GM06990 (cell line): ENCODE data around the gene TLR7.

Experiments used
- DNase-seq: peaks from one replicate; pipeline ENCODE4 v3.0.0-alpha.2; 2011; ENCODE audit not compliant: insufficient read length; ENCODE audit errors: extremely low read depth
- H3K27me3 ChIP-seq: replicated peaks from 2 replicates; pipeline ENCODE4 v1.6.0; 2011; ENCODE audit warnings: low read length; ENCODE audit not compliant: control insufficient read depth, insufficient read depth
- H3K36me3 ChIP-seq: 2 replicates; pipeline ENCODE4 v1.5.1; 2011; ENCODE audit warnings: low read length; ENCODE audit not compliant: control insufficient read depth, insufficient read depth
- H3K4me3 ChIP-seq: replicated peaks from 2 replicates; pipeline ENCODE4 v1.5.1; 2011; ENCODE audit warnings: low read depth, mild to moderate bottlenecking, control low read depth, low read length
- CTCF ChIP-seq: IDR thresholded peaks from 2 replicates; pipeline ENCODE4 v1.5.1; 2011; ENCODE audit warnings: low read length, control low read depth, mild to moderate bottlenecking, inconsistent platforms; ENCODE audit not compliant: insufficient read depth, poor library complexity, severe bottlenecking

TLR7 gene

GRCh38 chrX:12878536-12878935 lies 11.7 kb downstream of the TLR7 start:
- no peaks in the 10 kb centered on the region for H3K36me3 ChIP-seq
- TF ChIP-seq CTCF, result no peak
- H3K27me3 ChIP-seq, result no peaks in the 10 kb centered on the region
- DNase-seq, result no peak
- no peak overlapping the region for H3K4me3 ChIP-seq

- Histone ChIP-seq H3K36me3 (peaks cover 2% of the 10 kb centered on the region), H3K4me3 (no peak overlapping the region), H3K27me3 (no peaks in the 10 kb centered on the region; the same call in 1 of the 2 replicates)
- no peak for DNase-seq
- no peak for TF ChIP-seq CTCF
These were observed 15.0 kb downstream of the TLR7 start for GRCh38 chrX:12881914-12882313.

GRCh38 chrX:12885508-12885907 lies 18.6 kb downstream of the TLR7 start:
- Histone ChIP-seq H3K27me3 (no peaks in the 10 kb centered on the region; the same call in 1 of the 2 replicates), H3K36me3 (peaks cover 2% of the 10 kb centered on the region), H3K4me3 (no peak overlapping the region)
- DNase-seq, result no peak
- no peak for TF ChIP-seq CTCF

- no peak for DNase-seq
- peaks cover 2% of the 10 kb centered on the region for H3K36me3 ChIP-seq
- no peak overlapping the region for H3K4me3 ChIP-seq
- no peak for TF ChIP-seq CTCF
- H3K27me3 ChIP-seq, result no peaks in the 10 kb centered on the region; the same call in 1 of the 2 replicates
These were observed 19.7 kb downstream of the TLR7 start for GRCh38 chrX:12886545-12886944.

GRCh38 chrX:12887141-12887540 lies 20.3 kb downstream of the TLR7 start:
- TF ChIP-seq CTCF, result no peak
- no peak overlapping the region for H3K4me3 ChIP-seq
- H3K36me3 ChIP-seq, result peaks cover 2% of the 10 kb centered on the region
- H3K27me3 ChIP-seq, result no peaks in the 10 kb centered on the region; the same call in 1 of the 2 replicates
- no peak for DNase-seq

- H3K4me3 ChIP-seq, result no peak overlapping the region
- DNase-seq, result no peak
- TF ChIP-seq CTCF, result no peak
- no peaks in the 10 kb centered on the region; the same call in 1 of the 2 replicates for H3K27me3 ChIP-seq
- H3K36me3 ChIP-seq, result peaks cover 2% of the 10 kb centered on the region
These were observed 20.9 kb downstream of the TLR7 start for GRCh38 chrX:12887767-12888166.
